ENCODE results near the gene PPP1R3A. TPM values are rescaled to one million over a fixed set of nuclear protein-coding genes. Genes with fewer than 3 reads are reported as not detected.

PPP1R3A gene
- total and polyA plus RNA-seq, 10 of the 15 experiments (the other 5 are each of a cell fraction or from before 2014, with no cell fraction given), result not detected

DNA sequence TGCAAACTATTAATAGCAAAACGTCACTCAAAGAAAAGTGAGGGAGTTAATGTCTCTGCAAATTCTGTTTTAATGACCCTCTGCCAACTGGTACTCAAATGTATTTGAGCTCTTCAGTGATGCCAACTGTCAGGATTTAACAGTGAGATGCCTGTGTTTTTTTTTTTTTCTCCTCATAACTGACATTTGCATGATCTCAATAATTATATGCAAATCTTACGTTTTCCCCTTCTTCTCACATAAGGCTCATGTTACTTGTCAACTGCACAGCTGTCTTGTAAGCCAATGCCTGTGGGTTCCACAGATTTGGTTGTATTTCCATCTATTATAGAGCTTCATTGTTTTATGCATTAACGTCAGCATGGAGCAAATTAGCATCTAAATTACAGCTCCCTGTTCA lies 38.2 kb downstream of the PPP1R3A start:
- Histone ChIP-seq H3K27me3 (replicated peaks in 1 of 2; ENCODE audit: control insufficient read depth in 2 of 2, insufficient read depth in 2 of 2, low read length in 1 of 2) (no peaks in the 10 kb centered on the region), H3K9ac (ENCODE audit: control insufficient read depth, insufficient read depth, low read length) (no peak overlapping the region), H3K4me3 (no peak overlapping the region), H3K27ac (ENCODE audit: control insufficient read depth, insufficient read depth) (no peak overlapping the region), H3K4me2 (ENCODE audit: control insufficient read depth, insufficient read depth) (no peak overlapping the region), H3K9me3 (replicated peaks; ENCODE audit: control insufficient read depth, insufficient read depth, low read length) (no peaks in the 10 kb centered on the region), H4K20me1 (ENCODE audit: control insufficient read depth, insufficient read depth) (no peaks in the 10 kb centered on the region), H3K36me3 (ENCODE audit: control insufficient read depth in 2 of 2, insufficient read depth in 2 of 2, low read length in 1 of 2) (no peaks in the 10 kb centered on the region), H2AFZ (ENCODE audit: control insufficient read depth, low read depth, low read length) (no peak overlapping the region), H3K4me1 (ENCODE audit: control insufficient read depth, insufficient read depth, low read length) (no peaks in the 10 kb centered on the region), H3K79me2 (ENCODE audit: control insufficient read depth, insufficient read depth, low read length) (no peaks in the 10 kb centered on the region)
- 0% methylated on average over 3 of the region's 3 CpGs for WGBS (ENCODE audit: insufficient coverage, insufficient replicate concordance, low lambda C conversion rate, missing lambda C conversion rate)
- in situ Hi-C loops (cut with MboI), result no loop called here
- BruUV-seq (replicated peaks), result no TSS peak
- RAD21 ChIA-PET (ENCODE audit: unreplicated experiment), result no interaction called here
- no peak for FAIRE-seq
- intact Hi-C loops (cut with micrococcal nuclease; ENCODE audit: unreplicated experiment), result no loop called here
- SMC1A ChIA-PET (ENCODE audit: uncharacterized antibody, unreplicated experiment), result interaction anchor here (0.6 to 1.1 kb wide), 2 partner anchors 10 to 17 kb away, joined by 3 read pairs; no protein-coding TSS in a partner anchor
- DNase-seq (ENCODE audit: low read depth, low spot score), result no peak
- TF ChIP-seq, protein P1, sequence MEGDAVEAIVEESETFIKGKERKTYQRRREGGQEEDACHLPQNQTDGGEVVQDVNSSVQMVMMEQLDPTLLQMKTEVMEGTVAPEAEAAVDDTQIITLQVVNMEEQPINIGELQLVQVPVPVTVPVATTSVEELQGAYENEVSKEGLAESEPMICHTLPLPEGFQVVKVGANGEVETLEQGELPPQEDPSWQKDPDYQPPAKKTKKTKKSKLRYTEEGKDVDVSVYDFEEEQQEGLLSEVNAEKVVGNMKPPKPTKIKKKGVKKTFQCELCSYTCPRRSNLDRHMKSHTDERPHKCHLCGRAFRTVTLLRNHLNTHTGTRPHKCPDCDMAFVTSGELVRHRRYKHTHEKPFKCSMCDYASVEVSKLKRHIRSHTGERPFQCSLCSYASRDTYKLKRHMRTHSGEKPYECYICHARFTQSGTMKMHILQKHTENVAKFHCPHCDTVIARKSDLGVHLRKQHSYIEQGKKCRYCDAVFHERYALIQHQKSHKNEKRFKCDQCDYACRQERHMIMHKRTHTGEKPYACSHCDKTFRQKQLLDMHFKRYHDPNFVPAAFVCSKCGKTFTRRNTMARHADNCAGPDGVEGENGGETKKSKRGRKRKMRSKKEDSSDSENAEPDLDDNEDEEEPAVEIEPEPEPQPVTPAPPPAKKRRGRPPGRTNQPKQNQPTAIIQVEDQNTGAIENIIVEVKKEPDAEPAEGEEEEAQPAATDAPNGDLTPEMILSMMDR (IDR thresholded peaks at IDR 0.05 in 2 of 3, conservative IDR thresholded peaks at IDR 0.05 in 1 of 3; ENCODE audit: control insufficient read depth in 2 of 3, extremely low read depth in 1 of 3, insufficient read depth in 1 of 3, low read depth in 3 of 3, low read length in 3 of 3), result no peak
- TF ChIP-seq SUZ12 (IDR thresholded peaks at IDR 0.05; ENCODE audit: unreplicated experiment) (no peak), RCOR1 (conservative IDR thresholded peaks at IDR 0.05; ENCODE audit: low read depth, low read length) (no peak), IKZF2 (IDR thresholded peaks at IDR 0.05) (no peak), MTA2 (IDR thresholded peaks at IDR 0.05; ENCODE audit: low read depth) (no peak)
- TF ChIP-seq, protein P2, sequence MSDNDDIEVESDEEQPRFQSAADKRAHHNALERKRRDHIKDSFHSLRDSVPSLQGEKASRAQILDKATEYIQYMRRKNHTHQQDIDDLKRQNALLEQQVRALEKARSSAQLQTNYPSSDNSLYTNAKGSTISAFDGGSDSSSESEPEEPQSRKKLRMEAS (IDR thresholded peaks at IDR 0.05; ENCODE audit: low read depth, low read length), result no peak
- CTCF ChIA-PET, result interaction anchor here (1.0 kb wide), 1 partner anchor 35 kb away, joined by 3 read pairs; no protein-coding TSS in a partner anchor
- POLR2A ChIA-PET, result no interaction called here
- no peak for ATAC-seq
